ENCODE results near the gene GUK1.

GUK1 gene

DNA sequence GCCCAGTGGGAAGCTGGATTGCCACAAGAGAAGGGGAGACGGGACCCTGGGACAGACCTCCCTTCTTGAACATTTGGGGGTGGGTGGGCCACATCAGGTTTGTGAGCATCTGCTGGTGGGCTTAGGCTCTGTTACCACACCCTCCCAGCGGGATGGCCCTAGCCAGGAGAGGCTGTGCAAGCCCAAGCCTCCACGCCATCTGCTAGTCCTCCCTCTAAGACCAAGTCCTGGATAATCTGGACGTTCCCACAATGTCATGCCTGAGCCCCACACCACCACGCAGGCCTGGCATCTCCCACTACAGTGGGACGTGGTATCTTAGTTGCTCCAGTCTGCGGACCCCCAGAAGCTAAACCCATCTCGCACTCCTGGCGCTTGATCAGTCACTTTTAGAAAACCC is 21.8 kb downstream of the GUK1 start:
- TF ChIP-seq CTCF (conservative IDR thresholded peaks at IDR 0.05; ENCODE audit: low read length) (no peak), EZH2phosphoT487 (IDR thresholded peaks at IDR 0.05; ENCODE audit: borderline replicate concordance) (no peak)
- Histone ChIP-seq H3K4me2 (ENCODE audit: low read depth, low read length, poor library complexity, severe bottlenecking) (no peak overlapping the region), H3K9ac (ENCODE audit: low read depth, low read length, poor library complexity, severe bottlenecking) (no peak overlapping the region), H2AFZ (ENCODE audit: low read length) (no peak overlapping the region), H4K20me1 (ENCODE audit: insufficient read depth, low read length, poor library complexity, severe bottlenecking) (peaks cover 4% of the 10 kb centered on the region), H3K9me3 (ENCODE audit: insufficient read depth, low read depth, low read length) (no peaks in the 10 kb centered on the region), H3K36me3 (ENCODE audit: insufficient read depth, low read length) (no peaks in the 10 kb centered on the region), H3K4me3 (ENCODE audit: low read length, poor library complexity, severe bottlenecking) (no peak overlapping the region), H3K9me2 (replicated peaks; ENCODE audit: low read depth, low read length) (no peaks in the 10 kb centered on the region), H3F3A (ENCODE audit: low read depth) (no peaks in the 10 kb centered on the region), H3K4me1 (ENCODE audit: insufficient read depth, low read length, poor library complexity, severe bottlenecking) (peaks cover 16% of the 10 kb centered on the region), H3K27me3 (ENCODE audit: insufficient read depth, low read length, poor library complexity, severe bottlenecking) (no peaks in the 10 kb centered on the region), H3K79me2 (ENCODE audit: insufficient read depth, low read length) (peaks cover 5% of the 10 kb centered on the region)

DNA sequence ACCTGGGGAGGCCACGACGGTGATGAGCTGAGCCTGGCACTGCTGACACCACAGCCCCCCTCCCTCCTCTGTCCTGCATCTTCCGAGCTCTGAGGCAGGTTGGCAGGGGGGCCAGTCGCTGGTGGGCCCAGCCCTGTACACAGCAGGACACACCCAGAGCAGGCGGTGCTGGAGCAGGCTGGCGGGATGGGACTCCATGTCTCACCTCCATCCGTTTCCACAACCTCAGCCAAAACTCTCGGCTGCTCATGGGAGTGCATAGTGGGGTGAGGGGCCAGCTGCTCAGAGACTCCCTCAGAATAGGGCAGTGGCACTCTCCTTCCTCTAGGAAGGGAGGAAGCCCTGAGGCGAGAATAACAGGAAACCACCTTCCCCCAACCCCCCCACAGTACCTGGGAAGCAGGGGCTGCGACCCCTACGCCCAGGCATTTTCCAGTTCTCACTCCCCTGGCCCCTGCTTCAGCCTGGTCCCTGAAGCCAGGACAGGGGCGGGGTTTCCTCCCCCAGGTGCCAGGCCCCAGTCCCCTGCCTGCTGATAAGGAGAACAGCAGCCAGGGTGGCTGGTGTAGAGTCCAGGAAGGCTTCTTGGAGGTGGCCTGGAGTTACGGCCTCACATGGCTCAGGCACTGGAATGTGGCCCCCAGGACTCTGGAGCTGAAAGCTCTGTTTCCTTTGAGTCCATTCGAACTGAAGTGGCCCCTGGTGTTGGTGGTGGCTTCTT is 22.4 kb downstream of the GUK1 start:
- Histone ChIP-seq H3K79me2 (ENCODE audit: insufficient read depth, low read length) (peaks cover 10% of the 10 kb centered on the region), H3K9ac (ENCODE audit: low read depth, low read length, poor library complexity, severe bottlenecking) (no peak overlapping the region), H3K27me3 (ENCODE audit: insufficient read depth, low read length, poor library complexity, severe bottlenecking) (no peaks in the 10 kb centered on the region), H3K4me2 (ENCODE audit: low read depth, low read length, poor library complexity, severe bottlenecking) (no peak overlapping the region), H3K4me3 (ENCODE audit: low read length, poor library complexity, severe bottlenecking) (no peak overlapping the region), H2AFZ (ENCODE audit: low read length) (no peak overlapping the region), H3K9me2 (replicated peaks; ENCODE audit: low read depth, low read length) (no peaks in the 10 kb centered on the region), H3K9me3 (ENCODE audit: insufficient read depth, low read depth, low read length) (no peaks in the 10 kb centered on the region), H4K20me1 (ENCODE audit: insufficient read depth, low read length, poor library complexity, severe bottlenecking) (peaks cover 6% of the 10 kb centered on the region), H3K36me3 (ENCODE audit: insufficient read depth, low read length) (no peaks in the 10 kb centered on the region), H3F3A (ENCODE audit: low read depth) (no peaks in the 10 kb centered on the region), H3K4me1 (ENCODE audit: insufficient read depth, low read length, poor library complexity, severe bottlenecking) (peaks cover 21% of the 10 kb centered on the region)
- TF ChIP-seq EZH2phosphoT487 (IDR thresholded peaks at IDR 0.05; ENCODE audit: borderline replicate concordance): no peak
- no peak for TF ChIP-seq CTCF (conservative IDR thresholded peaks at IDR 0.05; ENCODE audit: low read length)

- Histone ChIP-seq H4K20me1 (ENCODE audit: insufficient read depth, low read length, poor library complexity, severe bottlenecking) (peaks cover 7% of the 10 kb centered on the region), H3K4me2 (ENCODE audit: low read depth, low read length, poor library complexity, severe bottlenecking) (no peak overlapping the region), H3K9ac (ENCODE audit: low read depth, low read length, poor library complexity, severe bottlenecking) (no peak overlapping the region), H3K4me1 (ENCODE audit: insufficient read depth, low read length, poor library complexity, severe bottlenecking) (peaks cover 28% of the 10 kb centered on the region), H3K9me2 (replicated peaks; ENCODE audit: low read depth, low read length) (no peaks in the 10 kb centered on the region), H3F3A (ENCODE audit: low read depth) (no peaks in the 10 kb centered on the region), H3K36me3 (ENCODE audit: insufficient read depth, low read length) (no peaks in the 10 kb centered on the region), H3K4me3 (ENCODE audit: low read length, poor library complexity, severe bottlenecking) (no peak overlapping the region), H3K9me3 (ENCODE audit: insufficient read depth, low read depth, low read length) (no peaks in the 10 kb centered on the region), H3K27me3 (ENCODE audit: insufficient read depth, low read length, poor library complexity, severe bottlenecking) (no peaks in the 10 kb centered on the region), H3K79me2 (ENCODE audit: insufficient read depth, low read length) (peaks cover 17% of the 10 kb centered on the region), H2AFZ (ENCODE audit: low read length) (no peak overlapping the region)
- no peak for TF ChIP-seq EZH2phosphoT487 (IDR thresholded peaks at IDR 0.05; ENCODE audit: borderline replicate concordance)
- no peak for TF ChIP-seq CTCF (conservative IDR thresholded peaks at IDR 0.05; ENCODE audit: low read length)
Measured at GRCh38 chr1:228163007-228163753, 23.1 kb downstream of the GUK1 start.

Data from Loucy (cell line).